GOT3 (cell line): ENCODE measurements around the gene FSIP1.

Source experiments
- DNase-seq: peaks from one replicate; lab custom pipeline; 2025; ENCODE audit warnings: mixed read lengths; lab: John Stamatoyannopoulos, UW

Gene FSIP1

DNA sequence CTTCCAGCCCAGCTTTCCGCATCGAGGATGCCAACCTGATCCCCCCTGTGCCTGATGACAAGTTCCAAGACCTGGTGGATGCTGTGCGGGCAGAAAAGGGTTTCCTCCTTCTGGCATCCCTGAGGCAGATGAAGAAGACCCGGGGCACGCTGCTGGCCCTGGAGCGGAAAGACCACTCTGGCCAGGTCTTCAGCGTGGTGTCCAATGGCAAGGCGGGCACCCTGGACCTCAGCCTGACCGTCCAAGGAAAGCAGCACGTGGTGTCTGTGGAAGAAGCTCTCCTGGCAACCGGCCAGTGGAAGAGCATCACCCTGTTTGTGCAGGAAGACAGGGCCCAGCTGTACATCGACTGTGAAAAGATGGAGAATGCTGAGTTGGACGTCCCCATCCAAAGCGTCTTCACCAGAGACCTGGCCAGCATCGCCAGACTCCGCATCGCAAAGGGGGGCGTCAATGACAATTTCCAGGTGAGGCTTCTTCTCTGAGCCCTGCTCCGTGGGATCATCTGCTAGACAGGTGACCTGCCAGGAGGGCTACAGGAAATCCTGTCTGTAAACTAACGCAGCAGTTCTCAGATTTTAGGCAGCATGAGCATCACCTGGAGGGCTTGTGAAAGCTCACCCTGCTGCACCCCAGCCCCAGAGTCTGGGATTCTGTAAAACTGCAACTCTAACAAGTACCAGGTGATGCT lies 200.2 kb downstream of the FSIP1 start:
- no peak for DNase-seq

- no peak for DNase-seq
Observed at GRCh38 chr15:39581793-39582285, 200.8 kb downstream of the FSIP1 start.

- no peak for DNase-seq
Observed at GRCh38 chr15:39581242-39581792, 201.3 kb downstream of the FSIP1 start.

DNA sequence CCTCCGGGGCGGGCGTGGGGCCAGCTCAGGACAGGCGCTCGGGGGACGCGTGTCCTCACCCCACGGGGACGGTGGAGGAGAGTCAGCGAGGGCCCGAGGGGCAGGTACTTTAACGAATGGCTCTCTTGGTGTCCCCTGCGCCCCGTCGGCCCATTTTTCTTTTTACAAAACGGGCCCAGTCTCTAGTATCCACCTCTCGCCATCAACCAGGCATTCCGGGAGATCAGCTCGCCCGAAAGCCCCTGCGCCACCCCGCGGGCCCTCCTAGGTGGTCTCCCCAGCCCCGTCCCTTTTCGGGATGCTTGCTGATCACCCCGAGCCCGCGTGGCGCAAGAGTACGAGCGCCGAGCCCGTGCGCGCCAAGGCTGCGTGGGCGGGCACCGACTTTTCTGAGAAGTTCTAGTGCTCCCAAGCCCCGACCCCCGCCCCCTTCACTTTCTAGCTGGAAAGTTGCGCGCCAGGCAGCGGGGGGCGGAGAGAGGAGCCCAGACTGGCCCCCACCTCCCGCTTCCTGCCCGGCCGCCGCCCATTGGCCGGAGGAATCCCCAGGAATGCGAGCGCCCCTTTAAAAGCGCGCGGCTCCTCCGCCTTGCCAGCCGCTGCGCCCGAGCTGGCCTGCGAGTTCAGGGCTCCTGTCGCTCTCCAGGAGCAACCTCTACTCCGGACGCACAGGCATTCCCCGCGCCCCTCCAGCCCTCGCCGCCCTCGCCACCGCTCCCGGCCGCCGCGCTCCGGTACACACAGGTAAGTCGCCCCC lies 202.0 kb downstream of the FSIP1 start, which contains the start of gene THBS1:
TSS of gene THBS1 (plus strand) at position 595 of the 757 bp plus-strand sequence. CDS start 779 bp downstream, outside the sequence.
- DNase-seq, result peak; percentile 88

DNA sequence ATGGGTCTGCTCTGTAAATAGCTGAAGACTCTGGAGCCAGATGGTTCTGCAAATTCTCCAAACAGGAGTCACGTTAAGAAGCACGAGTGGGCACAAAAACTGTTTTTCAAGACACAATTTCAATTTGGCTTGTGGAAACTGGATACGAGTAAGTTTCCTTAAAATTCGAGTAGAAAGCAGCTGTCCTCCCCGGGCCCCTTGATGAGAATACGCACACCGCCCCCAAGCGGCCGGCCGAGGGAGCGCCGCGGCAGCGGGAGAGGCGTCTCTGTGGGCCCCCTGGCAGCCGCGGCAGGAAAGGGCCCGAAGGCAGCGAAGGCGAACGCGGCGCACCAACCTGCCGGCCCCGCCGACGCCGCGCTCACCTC lies 202.5 kb downstream of the FSIP1 start:
- peak; percentile 79 for DNase-seq

DNA sequence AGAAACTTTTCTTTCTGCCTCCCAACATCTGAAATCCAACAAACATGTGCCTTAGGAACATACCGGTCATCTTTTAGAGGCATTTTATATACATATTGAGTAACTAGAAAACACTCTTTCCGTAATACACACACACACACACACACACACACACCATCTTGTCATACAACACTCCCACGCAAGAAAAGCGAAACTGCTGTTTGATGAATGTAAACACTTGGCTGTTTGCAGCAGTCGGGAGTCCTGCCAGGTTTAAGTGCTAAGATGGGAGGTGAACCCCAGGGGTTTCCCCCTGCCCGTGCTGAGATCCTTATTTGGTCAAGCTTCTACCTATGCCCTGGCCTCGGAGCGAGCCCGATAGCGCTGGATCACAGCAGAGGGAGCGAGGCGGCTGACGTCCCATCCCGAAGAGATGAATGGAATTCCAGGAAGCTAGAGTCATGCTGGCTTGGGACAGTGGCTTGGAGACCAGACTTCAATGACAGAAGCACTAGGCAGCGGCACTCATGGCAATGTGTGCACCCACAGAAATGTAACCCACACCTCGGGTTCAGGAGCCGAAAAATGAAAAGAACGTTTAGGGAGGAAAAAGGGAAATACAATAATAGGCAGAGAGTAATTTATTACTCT lies 203.0 kb downstream of the FSIP1 start:
- no peak for DNase-seq

GRCh38 chr15:39578851-39579486 lies 203.7 kb downstream of the FSIP1 start:
- no peak for DNase-seq

DNA sequence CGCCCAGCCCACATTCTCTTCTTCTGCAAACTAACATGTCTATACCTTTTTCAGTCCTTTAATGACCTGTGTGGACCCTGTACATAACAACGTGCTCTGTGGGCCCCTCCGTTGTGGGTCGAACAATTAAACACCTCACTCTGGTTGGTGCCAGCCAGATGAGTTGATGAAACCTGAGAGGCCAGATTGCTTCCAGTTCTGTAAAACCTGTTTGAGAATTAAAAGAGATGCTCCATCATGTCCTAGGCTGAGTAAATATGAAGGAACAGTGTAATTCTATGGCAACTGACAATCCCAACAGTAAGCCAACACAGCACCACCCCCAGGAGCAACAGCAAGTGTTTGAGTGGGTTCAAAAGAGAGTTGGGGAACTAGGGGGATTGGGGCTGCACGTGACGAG lies 207.5 kb downstream of the FSIP1 start:
- DNase-seq, result no peak

DNA sequence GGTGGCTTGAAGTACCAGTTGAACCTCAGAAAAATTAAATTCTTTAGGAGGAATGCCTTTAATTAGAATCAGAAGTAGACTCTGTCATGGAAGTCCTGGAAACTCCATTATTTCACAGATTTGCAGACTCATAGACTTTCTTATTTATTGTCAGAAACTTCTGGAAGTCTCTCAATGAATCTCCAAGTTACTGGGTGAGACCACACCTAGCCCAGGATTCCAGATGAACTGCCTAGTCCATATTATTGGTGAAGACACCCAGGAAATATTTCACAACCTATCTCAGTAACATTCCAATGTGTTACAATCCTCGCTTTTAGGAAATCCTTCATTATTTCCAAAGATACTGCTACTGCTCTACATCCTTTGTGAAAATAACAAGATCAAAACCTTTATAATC lies 208.2 kb downstream of the FSIP1 start:
- DNase-seq, result no peak

DNA sequence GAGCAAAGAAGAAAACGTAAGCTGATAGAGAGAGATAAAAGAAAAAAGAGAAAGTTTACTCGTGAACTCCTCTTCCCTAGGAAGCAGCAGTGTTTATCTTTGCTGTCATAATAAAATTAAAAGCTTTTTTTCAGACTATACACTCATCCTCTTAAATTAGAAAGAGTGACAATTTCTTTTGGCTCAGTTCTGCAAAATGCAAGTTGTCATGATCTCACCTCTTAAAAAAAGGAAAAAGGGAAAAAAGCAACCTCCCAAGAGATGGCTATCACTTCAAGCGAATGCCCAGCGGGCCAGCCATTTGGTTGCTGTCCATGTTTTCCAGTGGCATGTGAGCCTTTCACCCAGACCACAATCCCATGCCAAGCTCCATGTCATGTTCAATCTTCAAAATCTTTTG lies 208.8 kb downstream of the FSIP1 start:
- no peak for DNase-seq

DNA sequence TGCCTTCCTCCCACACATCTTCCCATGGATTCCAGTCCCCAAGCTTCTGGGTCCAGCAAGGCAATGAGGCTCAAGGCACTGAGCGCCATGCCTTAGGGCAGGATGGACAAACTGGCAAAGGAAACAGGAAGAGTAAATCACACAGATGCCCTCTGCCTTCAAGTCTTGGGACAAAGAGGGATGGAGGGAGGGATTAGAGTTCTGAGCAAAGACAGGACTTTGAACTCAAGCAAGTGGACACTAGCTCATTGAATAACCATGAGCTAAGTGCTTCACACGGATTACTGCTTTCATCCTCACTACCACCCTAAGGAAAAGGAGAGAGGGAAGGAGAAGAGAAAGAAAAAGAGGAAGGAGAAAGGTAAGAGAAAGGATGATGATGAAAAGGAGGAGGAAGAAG lies 209.4 kb downstream of the FSIP1 start:
- no peak for DNase-seq

- no peak for DNase-seq
Observed at GRCh38 chr15:39565851-39566250, 216.8 kb downstream of the FSIP1 start.

- DNase-seq, result no peak
Observed at GRCh38 chr15:39564972-39565665, 217.5 kb downstream of the FSIP1 start.

GRCh38 chr15:39558421-39558820 lies 224.2 kb downstream of the FSIP1 start:
- no peak for DNase-seq

GRCh38 chr15:39556461-39556860 lies 226.2 kb downstream of the FSIP1 start:
- DNase-seq, result no peak

- DNase-seq, result no peak
Observed at GRCh38 chr15:39555885-39556284, 226.8 kb downstream of the FSIP1 start.

DNA sequence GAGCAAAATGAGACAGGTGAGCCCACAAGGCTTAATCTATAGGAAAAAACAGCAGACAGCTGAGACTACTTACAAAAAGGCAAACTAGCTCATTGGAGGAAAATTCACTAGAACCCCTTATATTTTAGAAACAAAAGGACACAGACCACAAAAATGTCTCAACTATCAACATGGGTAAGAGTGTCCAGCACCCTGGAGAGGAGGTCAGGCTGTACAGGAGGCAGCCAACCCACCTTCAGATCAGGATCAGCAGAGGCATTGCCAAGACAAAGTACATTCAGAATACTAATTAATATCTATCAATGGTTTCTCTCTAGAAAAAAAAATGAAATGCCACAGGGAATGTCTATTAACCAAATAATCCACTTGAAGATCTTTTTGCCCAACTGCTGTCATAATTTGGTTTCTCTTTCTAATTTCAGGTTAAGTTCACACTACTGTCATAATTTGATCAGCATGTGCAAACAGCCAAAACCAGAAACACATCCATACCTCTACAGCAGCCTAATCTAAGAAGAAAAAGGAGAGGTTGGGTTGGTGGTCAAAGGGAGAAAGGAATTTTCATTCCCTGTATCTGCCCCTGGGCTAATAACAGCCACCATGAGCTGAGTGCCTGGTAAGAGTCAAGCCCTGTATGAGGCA lies 227.8 kb downstream of the FSIP1 start:
- DNase-seq, result no peak

- no peak for DNase-seq
Observed at GRCh38 chr15:39553947-39554693, 228.5 kb downstream of the FSIP1 start.

DNA sequence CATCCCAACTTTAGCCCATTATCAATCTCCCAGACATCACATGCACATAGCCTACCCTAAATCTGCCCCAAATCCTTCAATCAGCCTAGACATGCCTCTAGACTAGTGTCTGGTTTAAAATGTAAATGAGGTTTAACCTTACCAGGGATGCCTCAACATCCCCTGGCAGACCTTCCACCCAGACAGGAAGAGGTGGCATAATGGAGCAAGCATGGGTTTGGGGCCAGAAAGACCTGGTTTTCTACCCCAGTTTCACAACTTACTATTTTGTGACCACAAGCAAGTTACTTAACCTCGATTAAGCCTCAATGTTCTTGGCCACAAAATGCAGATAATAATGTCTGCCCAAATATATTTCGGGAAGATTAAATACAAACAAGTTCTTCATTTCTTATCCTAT lies 230.1 kb downstream of the FSIP1 start:
- no peak for DNase-seq

- no peak for DNase-seq
Observed at GRCh38 chr15:39551476-39551875, 231.2 kb downstream of the FSIP1 start.
